ENCODE measurements around the gene ZFAND5.

DNA sequence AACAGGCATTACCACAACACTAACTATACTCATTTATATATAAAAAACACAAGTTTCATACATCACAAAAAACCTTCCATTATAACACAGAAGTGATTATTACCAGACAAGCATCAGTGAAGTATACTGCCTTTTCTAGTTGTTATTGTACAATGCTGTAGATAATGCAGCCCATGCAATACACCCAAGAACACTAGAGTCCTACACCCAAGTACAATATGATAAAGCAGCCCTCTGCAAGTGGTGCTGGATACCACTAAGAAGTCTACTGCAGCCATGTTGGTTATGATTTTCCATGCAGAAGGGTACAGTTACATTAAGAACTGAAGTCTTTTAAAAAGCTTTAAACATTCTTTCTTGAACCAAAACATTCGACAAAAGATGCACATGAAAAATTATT, 10.3 kb downstream of the ZFAND5 start:
- TF ChIP-seq, protein P1, sequence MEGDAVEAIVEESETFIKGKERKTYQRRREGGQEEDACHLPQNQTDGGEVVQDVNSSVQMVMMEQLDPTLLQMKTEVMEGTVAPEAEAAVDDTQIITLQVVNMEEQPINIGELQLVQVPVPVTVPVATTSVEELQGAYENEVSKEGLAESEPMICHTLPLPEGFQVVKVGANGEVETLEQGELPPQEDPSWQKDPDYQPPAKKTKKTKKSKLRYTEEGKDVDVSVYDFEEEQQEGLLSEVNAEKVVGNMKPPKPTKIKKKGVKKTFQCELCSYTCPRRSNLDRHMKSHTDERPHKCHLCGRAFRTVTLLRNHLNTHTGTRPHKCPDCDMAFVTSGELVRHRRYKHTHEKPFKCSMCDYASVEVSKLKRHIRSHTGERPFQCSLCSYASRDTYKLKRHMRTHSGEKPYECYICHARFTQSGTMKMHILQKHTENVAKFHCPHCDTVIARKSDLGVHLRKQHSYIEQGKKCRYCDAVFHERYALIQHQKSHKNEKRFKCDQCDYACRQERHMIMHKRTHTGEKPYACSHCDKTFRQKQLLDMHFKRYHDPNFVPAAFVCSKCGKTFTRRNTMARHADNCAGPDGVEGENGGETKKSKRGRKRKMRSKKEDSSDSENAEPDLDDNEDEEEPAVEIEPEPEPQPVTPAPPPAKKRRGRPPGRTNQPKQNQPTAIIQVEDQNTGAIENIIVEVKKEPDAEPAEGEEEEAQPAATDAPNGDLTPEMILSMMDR (IDR thresholded peaks at IDR 0.05): no peak
- TF ChIP-seq POLR2AphosphoS5 (IDR thresholded peaks at IDR 0.05): peak in 1 of 3 donors; percentile 74
